SK-N-SH (cell line): ENCODE data around the gene SPATA3.

Experiments used
- CTCF ChIP-seq: fragments of 200-600 bp; sonication (generic); IDR thresholded peaks from 2 replicates; pipeline ENCODE4 v1.6.1; 2017; ENCODE audit warnings: antibody characterized with exemption, mild to moderate bottlenecking, moderate library complexity
- EP300 ChIP-seq, 2 experiments: IDR thresholded peaks; 2 replicates each; pipeline versions ENCODE4 v1.4.0 to v1.6.1; 2012; ENCODE audit warnings: borderline replicate concordance in 1 of 2, low read depth in 1 of 2, low read length in 1 of 2
- RCOR1 ChIP-seq: fragments of 150-350 bp; IDR thresholded peaks from 2 replicates; pipeline ENCODE4 v1.6.1; 2017; ENCODE audit warnings: antibody characterized with exemption, low read length
- SMC3 ChIP-seq: IDR thresholded peaks from 2 replicates; pipeline ENCODE4 v1.6.1; 2012; ENCODE audit warnings: low read depth, low read length, improper control_type of control experiment
- TF ChIP-seq, protein P1 (sequence below): fragments of 150-350 bp; IDR thresholded peaks from 2 replicates; pipeline ENCODE4 v1.6.1; 2017; ENCODE audit warnings: antibody characterized with exemption, low read length, low read depth, borderline replicate concordance
- TF ChIP-seq, protein P2 (sequence below): IDR thresholded peaks from 2 replicates; pipeline ENCODE4 v1.4.0; 2012; ENCODE audit warnings: low read depth

DNA sequence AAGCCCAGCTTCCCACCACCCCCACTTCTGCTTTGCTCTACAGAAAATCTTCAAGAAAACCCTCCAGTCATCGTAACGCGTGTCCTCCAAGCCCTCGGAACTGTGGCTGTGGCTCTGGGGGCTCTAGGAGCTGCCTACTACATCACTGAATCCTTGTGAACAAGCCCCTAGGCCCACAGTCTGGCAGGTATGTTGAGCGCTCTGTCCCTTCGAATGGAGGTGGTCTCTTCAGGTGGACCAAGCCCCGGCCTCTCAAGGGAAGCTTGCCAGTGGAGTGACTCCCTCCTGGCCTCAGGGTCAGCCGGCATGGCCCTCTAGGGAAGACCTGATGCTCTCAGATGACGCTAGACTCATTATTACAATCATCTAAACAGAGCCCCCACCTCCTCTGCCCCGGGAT is 6.7 kb downstream of the SPATA3 start:
- no peak for TF ChIP-seq EP300 (IDR thresholded peaks at IDR 0.05; ENCODE audit: borderline replicate concordance in 1 of 2, low read depth in 1 of 2, low read length in 1 of 2)
- TF ChIP-seq, protein P1, sequence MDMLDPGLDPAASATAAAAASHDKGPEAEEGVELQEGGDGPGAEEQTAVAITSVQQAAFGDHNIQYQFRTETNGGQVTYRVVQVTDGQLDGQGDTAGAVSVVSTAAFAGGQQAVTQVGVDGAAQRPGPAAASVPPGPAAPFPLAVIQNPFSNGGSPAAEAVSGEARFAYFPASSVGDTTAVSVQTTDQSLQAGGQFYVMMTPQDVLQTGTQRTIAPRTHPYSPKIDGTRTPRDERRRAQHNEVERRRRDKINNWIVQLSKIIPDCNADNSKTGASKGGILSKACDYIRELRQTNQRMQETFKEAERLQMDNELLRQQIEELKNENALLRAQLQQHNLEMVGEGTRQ = no peak
- TF ChIP-seq RCOR1 = no peak
- TF ChIP-seq, protein P2, sequence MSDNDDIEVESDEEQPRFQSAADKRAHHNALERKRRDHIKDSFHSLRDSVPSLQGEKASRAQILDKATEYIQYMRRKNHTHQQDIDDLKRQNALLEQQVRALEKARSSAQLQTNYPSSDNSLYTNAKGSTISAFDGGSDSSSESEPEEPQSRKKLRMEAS = no peak
- no peak for TF ChIP-seq CTCF
- no peak for TF ChIP-seq SMC3
